AG10803 (cell line): ENCODE measurements around the gene LAMA2.

Experiments used
- DNase-seq: peaks from one replicate; pipeline ENCODE4 v3.0.0; 2010; ENCODE audit warnings: low read depth
- H3K4me3 ChIP-seq: 2 replicates; pipeline ENCODE4 v1.5.1; 2011; ENCODE audit warnings: mild to moderate bottlenecking, low read length, control low read depth
- TF ChIP-seq, protein P1 (sequence below): conservative IDR thresholded peaks from 2 replicates; pipeline ENCODE4 v1.5.1; 2011; ENCODE audit warnings: mild to moderate bottlenecking, low read length, control low read depth, inconsistent platforms

LAMA2 gene

DNA sequence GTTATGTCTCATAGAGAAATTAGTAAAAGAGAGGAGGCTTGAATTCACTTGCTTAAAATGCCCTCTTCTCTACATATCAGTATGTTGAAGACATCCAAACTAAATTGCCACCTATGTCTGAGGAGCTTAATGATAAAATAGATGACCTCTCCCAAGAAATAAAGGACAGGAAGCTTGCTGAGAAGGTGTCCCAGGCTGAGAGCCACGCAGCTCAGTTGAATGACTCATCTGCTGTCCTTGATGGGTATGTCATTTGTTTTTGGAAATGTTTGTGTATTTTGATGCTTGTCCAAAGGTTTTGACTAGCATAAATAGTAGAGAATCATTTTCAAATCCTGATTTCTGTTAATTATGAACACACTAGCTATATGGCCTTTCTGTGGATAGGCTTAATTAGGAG is 519.3 kb downstream of the LAMA2 start:
- DNase-seq = peak; percentile 15
- TF ChIP-seq, protein P1, sequence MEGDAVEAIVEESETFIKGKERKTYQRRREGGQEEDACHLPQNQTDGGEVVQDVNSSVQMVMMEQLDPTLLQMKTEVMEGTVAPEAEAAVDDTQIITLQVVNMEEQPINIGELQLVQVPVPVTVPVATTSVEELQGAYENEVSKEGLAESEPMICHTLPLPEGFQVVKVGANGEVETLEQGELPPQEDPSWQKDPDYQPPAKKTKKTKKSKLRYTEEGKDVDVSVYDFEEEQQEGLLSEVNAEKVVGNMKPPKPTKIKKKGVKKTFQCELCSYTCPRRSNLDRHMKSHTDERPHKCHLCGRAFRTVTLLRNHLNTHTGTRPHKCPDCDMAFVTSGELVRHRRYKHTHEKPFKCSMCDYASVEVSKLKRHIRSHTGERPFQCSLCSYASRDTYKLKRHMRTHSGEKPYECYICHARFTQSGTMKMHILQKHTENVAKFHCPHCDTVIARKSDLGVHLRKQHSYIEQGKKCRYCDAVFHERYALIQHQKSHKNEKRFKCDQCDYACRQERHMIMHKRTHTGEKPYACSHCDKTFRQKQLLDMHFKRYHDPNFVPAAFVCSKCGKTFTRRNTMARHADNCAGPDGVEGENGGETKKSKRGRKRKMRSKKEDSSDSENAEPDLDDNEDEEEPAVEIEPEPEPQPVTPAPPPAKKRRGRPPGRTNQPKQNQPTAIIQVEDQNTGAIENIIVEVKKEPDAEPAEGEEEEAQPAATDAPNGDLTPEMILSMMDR = no peak
- H3K4me3 ChIP-seq = no peak overlapping the region

GRCh38 chr6:129411092-129411491 is 528.2 kb downstream of the LAMA2 start:
- TF ChIP-seq, protein P1 = no peak
- DNase-seq = no peak
- H3K4me3 ChIP-seq = no peak overlapping the region

DNA sequence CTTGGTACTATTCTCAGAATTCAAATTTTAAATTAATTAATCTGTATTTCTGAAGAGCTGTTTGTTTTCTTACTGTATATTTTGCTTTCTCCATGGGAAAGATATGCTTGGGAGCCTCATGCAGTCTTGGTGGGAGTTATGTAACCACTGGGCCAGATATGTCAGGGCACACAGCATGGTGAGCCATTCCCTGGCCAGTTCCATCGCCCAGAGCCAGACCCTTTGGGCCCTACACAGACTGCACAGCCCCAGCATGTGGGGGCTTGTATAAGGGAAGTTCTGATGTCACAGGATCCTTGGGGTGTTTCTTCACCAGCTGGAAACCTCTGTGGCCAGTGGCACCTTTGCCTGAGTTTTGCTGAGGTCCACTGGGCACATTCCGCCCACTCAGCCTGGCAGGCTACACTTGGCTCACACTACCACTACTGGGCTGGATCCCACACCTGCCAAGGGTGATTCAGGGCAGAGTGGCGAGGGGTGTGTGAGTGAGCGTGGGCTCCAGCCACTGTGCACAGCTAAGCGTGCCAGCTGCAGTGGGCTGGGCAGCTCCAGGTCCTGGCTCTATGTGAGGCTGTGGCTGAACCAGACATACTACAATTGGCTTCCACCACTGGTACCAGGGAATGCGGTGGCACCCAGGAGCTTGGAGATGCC is 533.5 kb downstream of the LAMA2 start:
- TF ChIP-seq, protein P1 = no peak
- H3K4me3 ChIP-seq = no peak overlapping the region
- no peak for DNase-seq

- no peak overlapping the region for H3K4me3 ChIP-seq
- TF ChIP-seq, protein P1 = no peak
- no peak for DNase-seq
These were observed 534.6 kb downstream of the LAMA2 start for GRCh38 chr6:129417416-129418086.

DNA sequence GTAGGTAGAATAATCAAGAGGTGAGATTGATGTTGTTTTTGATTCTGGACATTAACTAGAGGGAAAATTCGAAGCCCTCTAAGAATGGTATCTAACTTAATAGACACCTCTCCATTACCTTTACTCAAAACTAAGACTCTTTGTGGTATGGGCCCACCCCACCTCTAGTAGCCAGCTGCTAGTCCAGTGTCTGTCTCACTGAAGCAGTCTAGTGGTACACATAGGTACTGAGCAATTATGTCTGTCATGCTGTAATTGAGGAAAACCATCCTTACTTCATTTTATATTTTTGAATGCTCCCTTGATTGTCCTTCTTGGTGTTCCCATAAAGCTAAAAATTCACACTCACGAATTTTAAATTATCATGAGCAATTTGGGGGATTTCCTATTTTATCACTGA is 536.4 kb downstream of the LAMA2 start:
- no peak for DNase-seq
- no peak overlapping the region for H3K4me3 ChIP-seq
- TF ChIP-seq, protein P1 = no peak

DNA sequence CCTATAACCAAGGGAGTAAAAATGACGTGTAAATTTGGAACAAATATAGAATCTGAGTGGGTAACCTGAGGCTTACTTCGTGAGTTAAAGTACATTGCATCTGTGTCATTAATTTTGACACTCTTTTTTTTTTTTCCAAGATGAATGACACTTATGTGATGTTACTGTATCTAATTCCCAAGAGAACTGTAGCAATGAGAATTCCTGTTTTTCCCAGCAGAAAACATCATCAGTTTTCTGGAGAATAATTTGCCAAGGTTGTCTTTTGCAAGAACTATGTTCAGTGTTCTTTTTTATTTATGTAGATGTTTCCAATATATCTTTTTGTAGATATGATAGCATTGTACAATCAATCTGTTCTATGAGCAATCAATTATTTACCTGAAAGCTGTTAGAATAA is 543.4 kb downstream of the LAMA2 start:
- TF ChIP-seq, protein P1 = no peak
- no peak overlapping the region for H3K4me3 ChIP-seq
- DNase-seq = no peak

DNA sequence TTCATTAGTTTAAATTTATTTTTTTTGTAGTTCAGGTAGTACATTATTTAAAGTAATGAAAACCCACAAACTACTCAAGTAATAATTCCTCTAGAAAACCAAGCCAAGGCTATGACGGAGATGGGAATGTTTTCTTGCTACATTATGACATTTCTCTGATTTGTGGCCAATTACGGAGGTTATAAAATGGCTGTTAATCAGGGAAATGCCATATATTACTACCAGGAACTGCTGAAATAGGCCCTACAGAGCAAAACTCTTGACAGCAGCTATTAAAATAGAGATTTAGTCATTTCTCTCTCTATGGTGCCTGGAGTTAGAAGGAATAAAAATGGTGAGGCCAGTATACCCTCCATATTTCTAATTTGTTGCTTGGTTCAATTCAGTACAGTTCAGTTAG is 547.0 kb downstream of the LAMA2 start:
- DNase-seq = peak; percentile 7
- TF ChIP-seq, protein P1 = no peak
- H3K4me3 ChIP-seq = no peak overlapping the region
